Hematopoietic multipotent progenitor cell treated with erythropoietin and hydrocortisone succinate and interleukin-3 and kit ligand, for 17 days (in vitro differentiated cells): Measurements from ENCODE around the gene CHID1.

Source experiments
- DNase-seq: peaks from one replicate; pipeline ENCODE4 v3.0.0-alpha.2; 2015; ENCODE audit warnings: low spot score

Gene CHID1

GRCh38 chr11:933142-933851 lies 22.7 kb upstream of the CHID1 start:
- DNase-seq = no peak

GRCh38 chr11:932435-932834 lies 21.8 kb upstream of the CHID1 start:
- no peak for DNase-seq

DNA sequence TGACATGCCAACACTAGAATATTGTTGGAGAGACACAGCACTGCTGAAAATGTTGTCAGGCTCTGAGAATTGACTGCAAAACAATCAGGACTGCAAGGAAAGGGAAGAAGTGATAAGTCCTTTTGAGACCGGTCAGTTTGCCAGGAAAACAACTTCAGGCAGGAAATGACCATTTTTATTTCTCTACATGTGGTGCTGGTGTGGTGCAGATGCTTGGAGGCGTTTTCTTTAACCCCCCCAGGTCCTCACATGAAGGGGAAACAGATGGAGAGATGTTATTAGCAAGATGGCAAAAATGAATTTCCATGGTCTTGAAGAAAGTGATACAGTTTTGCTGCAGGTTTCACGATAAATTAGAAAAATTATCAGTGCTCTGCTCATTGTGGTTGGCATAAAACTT lies 20.8 kb upstream of the CHID1 start:
- no peak for DNase-seq

DNA sequence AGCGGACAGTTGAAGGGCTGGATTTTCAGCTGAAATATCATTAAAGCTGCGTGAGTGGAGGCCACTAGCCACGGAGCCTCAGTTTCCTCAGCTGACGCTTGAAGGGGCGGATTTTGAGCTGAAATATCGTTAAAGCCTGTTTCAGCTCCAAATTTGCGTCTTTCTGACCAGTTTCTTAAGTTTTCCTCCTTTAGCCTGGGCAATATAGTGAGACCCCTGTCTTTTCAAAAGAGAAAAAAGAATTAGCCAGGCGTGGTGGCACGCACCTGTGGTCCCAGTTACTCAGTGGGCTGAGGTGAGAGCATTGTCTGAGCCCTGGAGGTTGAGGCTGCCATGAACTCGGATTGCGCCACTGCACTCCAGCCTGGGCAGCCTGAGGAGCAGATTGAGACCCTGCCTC lies 18.8 kb upstream of the CHID1 start:
- no peak for DNase-seq

- DNase-seq = no peak
Observed at GRCh38 chr11:928786-929185, 18.2 kb upstream of the CHID1 start.

DNA sequence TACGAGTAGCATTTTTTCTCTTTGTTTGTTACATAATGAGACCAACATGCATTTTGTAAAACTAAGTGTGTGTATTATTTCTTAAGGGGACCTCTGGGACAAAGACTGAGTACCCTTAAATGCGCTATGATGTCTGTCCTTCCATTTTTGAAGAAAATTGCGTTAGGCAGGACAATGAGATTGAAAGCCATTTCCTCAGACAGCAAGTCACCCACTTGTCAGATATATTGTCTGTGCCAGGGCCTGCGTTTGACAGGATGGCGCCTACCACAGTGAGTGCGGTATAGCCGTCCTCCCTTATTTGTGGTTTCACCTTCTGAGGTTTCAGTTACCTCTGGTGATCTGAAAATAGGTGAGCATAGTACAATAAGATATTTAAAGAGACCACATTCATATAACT lies 17.3 kb upstream of the CHID1 start:
- no peak for DNase-seq

DNA sequence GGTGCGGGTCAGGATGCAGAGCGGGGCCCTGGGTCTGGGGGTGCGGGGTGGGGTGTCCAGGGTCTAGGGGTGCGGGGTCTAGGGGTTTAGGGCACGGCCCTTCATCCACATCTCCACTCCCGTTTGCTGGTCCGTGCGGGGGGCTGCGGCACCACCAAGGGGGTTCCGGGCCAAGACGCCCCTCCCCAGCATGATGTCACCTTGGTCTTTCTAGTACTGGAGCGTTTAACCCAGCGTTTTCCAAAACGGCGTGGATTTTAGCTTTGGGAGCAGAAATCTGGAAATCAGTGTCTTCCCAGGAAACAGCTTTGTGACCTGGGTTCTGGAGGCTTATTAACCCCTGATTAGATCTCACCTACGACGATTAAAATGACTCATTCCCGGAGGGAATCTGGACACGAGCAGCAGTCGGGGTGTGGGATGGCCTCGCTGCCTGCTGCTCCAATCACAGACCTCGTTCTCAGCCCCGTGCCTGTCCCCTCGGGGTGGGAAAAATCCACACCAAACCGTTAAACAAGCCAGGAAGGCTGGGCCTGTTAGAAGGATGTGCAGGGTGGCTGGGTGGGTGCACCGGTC lies 15.8 kb upstream of the CHID1 start:
- DNase-seq = no peak

GRCh38 chr11:925496-926301 lies 15.1 kb upstream of the CHID1 start, which contains the start of gene AP2A2:
Gene AP2A2 (plus strand): TSS chr11:925870. CDS start chr11:926022, 152 bp downstream.
- DNase-seq = peak; percentile 94

- DNase-seq = no peak
Observed at GRCh38 chr11:925158-925495, 14.5 kb upstream of the CHID1 start.

GRCh38 chr11:924406-925157 lies 14.0 kb upstream of the CHID1 start:
- no peak for DNase-seq

- DNase-seq = no peak
Observed at GRCh38 chr11:923691-924405, 13.2 kb upstream of the CHID1 start.

DNA sequence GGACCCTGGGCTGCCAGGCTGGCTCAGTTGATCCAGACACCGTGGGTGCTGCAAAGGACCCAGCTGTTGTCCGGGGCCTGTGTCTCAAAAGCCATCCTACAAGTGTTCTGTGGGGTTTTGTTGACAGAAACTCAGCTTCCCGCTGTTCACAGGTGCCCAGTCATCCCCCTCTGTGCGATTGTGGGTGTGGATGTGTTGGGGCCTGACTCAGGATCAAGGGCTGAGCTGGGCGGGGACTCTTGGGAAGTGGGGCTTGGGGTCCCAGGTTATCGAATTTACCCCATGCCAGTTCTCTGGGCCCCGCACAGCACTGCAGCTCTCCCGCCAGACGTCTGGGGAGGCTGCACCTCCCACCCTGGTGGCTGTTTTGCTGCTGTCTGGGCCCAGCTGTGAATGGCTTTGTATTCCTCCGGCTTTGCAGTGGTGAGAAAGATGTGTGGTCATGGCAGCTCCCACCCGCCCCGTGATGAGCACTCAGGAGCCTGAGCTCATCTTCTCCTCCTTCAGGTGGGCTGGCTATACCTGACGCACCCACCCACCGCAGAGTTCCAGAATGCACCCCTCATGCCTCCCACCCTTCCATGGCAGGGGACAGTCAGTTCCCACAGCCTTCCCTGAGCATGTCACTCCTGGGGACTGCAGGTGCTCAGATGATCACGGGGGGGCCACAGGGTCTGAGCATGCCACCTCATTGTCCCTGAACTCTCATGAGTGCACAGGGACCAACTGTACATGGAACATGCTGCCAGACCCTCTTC lies 11.5 kb upstream of the CHID1 start:
- peak; percentile 36 for DNase-seq

GRCh38 chr11:917426-917825 lies 6.8 kb upstream of the CHID1 start:
- no peak for DNase-seq

DNA sequence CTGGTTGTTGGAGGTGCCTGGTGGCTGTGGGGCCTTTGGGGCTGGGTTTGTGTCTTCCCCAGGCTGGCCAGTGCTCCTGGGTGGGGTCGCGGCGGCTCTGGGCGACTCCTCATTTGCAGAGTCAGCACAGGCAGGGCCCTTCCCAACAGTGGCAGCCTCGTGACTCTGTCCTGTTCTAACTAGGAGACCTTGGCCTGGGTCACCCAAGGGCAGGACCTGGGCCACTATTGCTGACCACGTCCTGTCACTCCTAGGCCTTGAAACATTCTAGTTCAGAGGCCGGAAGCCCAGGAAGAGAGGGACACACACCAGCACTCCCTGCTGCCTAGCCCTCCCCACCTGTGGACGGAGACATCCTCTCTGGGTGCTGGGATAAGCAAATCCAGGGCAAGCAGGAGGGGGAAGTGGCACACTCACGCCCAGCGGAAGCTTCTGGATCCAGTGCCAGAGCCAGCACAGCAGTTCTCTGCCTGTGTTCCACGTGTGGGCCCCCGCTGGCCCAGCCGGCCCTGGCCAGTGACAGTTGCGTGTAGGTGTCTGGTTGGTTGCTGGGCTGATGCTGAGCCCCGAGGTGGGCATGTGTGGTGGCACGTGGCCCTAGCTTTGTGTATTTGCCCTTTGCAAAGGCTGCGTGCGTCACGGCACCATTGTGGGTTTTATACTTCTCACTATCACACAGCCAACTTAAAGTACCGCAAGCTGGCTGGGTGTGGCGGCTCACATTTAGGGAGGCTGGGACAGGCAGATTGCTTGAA lies 4.3 kb upstream of the CHID1 start:
- DNase-seq = peak; percentile 75

DNA sequence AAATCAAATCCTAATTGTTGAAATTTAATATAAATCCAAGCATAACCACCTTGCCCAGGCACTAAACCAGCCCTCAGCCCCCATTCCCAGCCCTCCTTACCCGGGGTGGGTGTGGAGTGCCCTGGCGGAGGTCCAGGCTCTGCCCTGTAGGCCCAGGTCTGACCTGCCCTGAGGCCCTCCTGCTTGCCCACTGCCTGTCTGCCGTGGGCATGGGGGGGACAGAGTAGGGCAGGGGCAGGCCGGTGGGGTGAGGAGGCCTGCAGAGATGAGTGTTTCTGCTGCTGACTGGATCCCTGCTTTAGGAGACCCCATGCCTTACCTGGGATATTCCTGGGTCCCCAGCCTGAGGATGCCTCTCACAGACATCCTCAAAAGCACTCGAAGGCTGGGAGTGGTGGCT lies 3.6 kb upstream of the CHID1 start:
- no peak for DNase-seq

DNA sequence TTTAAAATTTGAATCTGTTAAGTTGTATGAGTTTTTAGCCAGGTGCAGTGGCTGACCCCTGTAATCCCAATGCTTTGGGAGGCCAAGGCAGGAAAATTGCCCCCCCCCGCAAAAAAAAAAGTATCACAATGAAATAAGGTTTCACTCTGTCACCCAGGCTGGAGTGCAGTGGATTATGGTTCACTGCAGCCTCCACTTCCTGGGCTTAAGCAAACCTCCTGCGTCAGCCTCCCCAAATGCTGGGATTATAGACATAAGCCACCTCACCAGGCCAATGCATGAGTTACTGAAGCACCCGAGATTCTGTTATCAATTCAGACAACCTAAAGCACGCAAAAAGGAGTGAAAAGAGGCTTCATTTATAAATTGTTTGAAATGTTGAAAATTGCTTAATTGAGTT lies 2.4 kb upstream of the CHID1 start:
- DNase-seq = no peak

- DNase-seq = no peak
Observed at GRCh38 chr11:912266-912665, 1.7 kb upstream of the CHID1 start.

DNA sequence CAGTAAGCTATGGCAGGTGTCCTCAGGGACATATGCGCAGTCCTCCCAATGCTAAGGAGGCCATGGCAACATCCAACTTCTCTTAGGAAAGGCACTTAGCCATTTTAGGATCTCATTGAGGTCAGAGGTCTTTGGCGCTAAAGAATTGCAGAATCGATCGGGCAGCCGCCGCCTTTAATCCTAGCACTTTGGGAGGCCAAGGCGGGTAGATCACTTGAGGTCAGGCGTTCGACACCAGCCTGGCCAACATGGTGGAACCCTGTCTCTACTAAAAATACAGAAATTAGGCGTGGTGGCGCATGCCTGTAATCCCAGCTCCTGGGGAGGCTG lies 1.2 kb upstream of the CHID1 start:
- DNase-seq = no peak

GRCh38 chr11:911031-911889 lies 650 bp upstream of the CHID1 start:
- DNase-seq = peak; percentile 27
